ENCODE measurements around the gene YKT6. TPM values are rescaled to one million over a fixed set of nuclear protein-coding genes. Genes with fewer than 3 reads are reported as not detected.
"Not testable (repeated sequence)": the region's sequence is repeated elsewhere in the genome, so short reads cannot be mapped to it uniquely, and the experiment has no call there.

YKT6 gene
- total and polyA plus RNA-seq, 3 donors from 2014 or later, result 66.5 to 85.9 (median 72.3) TPM

GRCh38 chr7:44172352-44172751 is 28.4 kb upstream of the YKT6 start:
- H3K9me3 ChIP-seq, result no peaks in the 10 kb centered on the region

GRCh38 chr7:44172803-44173424 is 27.9 kb upstream of the YKT6 start:
- TF ChIP-seq POLR2A (IDR thresholded peaks at IDR 0.05) (no peak), CTCF (IDR thresholded peaks at IDR 0.05) (no peak)
- Histone ChIP-seq H3K9me3 (no peaks in the 10 kb centered on the region), H3K4me1 (no peaks in the 10 kb centered on the region), H3K4me3 (no peak overlapping the region), H3K27ac (no peak overlapping the region), H3K27me3 (no peaks in the 10 kb centered on the region), H3K36me3 (ENCODE audit: low read depth, missing control alignments) (no peaks in the 10 kb centered on the region)
- WGBS, 2 donors, result 89 to 93% methylated on average over 6 of the region's 6 CpGs
- intact Hi-C loops (cut with DNase I; ENCODE audit: low total_unique reads), result no loop called here
- no peak for DNase-seq

More at GRCh38 chr7:44172352-44172751, 28.4 kb upstream of the YKT6 start:
- TF ChIP-seq CTCF (IDR thresholded peaks at IDR 0.05) (no peak), POLR2A (IDR thresholded peaks at IDR 0.05) (no peak)
- intact Hi-C loops (cut with DNase I; ENCODE audit: low total_unique reads), result no loop called here
- H3K4me1 ChIP-seq, result no peaks in the 10 kb centered on the region
- DNase-seq, result no peak
- no peaks in the 10 kb centered on the region for H3K36me3 ChIP-seq (ENCODE audit: low read depth, missing control alignments)
- H3K27me3 ChIP-seq, result no peaks in the 10 kb centered on the region
- no peak overlapping the region for H3K4me3 ChIP-seq
- no peak overlapping the region for H3K27ac ChIP-seq

- Histone ChIP-seq H3K27me3 (no peaks in the 10 kb centered on the region), H3K36me3 (ENCODE audit: low read depth, missing control alignments) (no peaks in the 10 kb centered on the region), H3K4me3 (no peak overlapping the region), H3K27ac (no peak overlapping the region), H3K4me1 (no peaks in the 10 kb centered on the region), H3K9me3 (no peaks in the 10 kb centered on the region)
- DNase-seq, result no peak
- TF ChIP-seq CTCF (IDR thresholded peaks at IDR 0.05) (no peak), POLR2A (IDR thresholded peaks at IDR 0.05) (no peak)
- intact Hi-C loops (cut with DNase I; ENCODE audit: low total_unique reads), result no loop called here
- 60 to 66% methylated on average over 3 of the region's 3 CpGs for WGBS, 2 donors
These were observed 26.7 kb upstream of the YKT6 start for GRCh38 chr7:44173911-44174693.

GRCh38 chr7:44174694-44174948 is 26.2 kb upstream of the YKT6 start:
- H3K4me3 ChIP-seq; H3K4me1 ChIP-seq; H3K36me3 ChIP-seq (ENCODE audit: low read depth, missing control alignments); H3K27me3 ChIP-seq; intact Hi-C loops (cut with DNase I; ENCODE audit: low total_unique reads); DNase-seq; H3K27ac ChIP-seq; H3K9me3 ChIP-seq: not testable (repeated sequence)
- 75 to 95% methylated on average over 1 of the region's 1 CpG for WGBS, 2 donors

GRCh38 chr7:44175730-44176129 is 25.0 kb upstream of the YKT6 start:
- intact Hi-C loops (cut with DNase I; ENCODE audit: low total_unique reads), result no loop called here
- Histone ChIP-seq H3K9me3 (no peaks in the 10 kb centered on the region), H3K36me3 (ENCODE audit: low read depth, missing control alignments) (no peaks in the 10 kb centered on the region), H3K27ac (no peak overlapping the region), H3K4me1 (no peaks in the 10 kb centered on the region), H3K27me3 (no peaks in the 10 kb centered on the region), H3K4me3 (no peak overlapping the region)
- WGBS, 2 donors, result 76 to 100% methylated on average over 2 to 3 of the region's 3 CpGs
- TF ChIP-seq CTCF (IDR thresholded peaks at IDR 0.05) (no peak), POLR2A (IDR thresholded peaks at IDR 0.05) (no peak)
- peak; percentile 4 for DNase-seq

Measured in testis (tissue), 3 donors.